ENCODE measurements around the gene EEF1B2.

The EEF1B2 gene

GRCh38 chr2:206127656-206128055 lies 32.0 kb upstream of the EEF1B2 start:
- no peak overlapping the region for H3K4me3 ChIP-seq (ENCODE audit: low read depth, low read length)
- no peak for TF ChIP-seq CTCF (IDR thresholded peaks at IDR 0.05; ENCODE audit: low read depth, low read length)

GRCh38 chr2:206143451-206143850 lies 16.2 kb upstream of the EEF1B2 start:
- no peak overlapping the region for H3K4me3 ChIP-seq (ENCODE audit: low read depth, low read length)
- no peak for TF ChIP-seq CTCF (IDR thresholded peaks at IDR 0.05; ENCODE audit: low read depth, low read length)

GRCh38 chr2:206144383-206144782 lies 15.3 kb upstream of the EEF1B2 start:
- no peak overlapping the region for H3K4me3 ChIP-seq (ENCODE audit: low read depth, low read length)

GRCh38 chr2:206145665-206146064 lies 14.0 kb upstream of the EEF1B2 start:
- no peak overlapping the region for H3K4me3 ChIP-seq (ENCODE audit: low read depth, low read length)
- TF ChIP-seq CTCF (IDR thresholded peaks at IDR 0.05; ENCODE audit: low read depth, low read length): no peak

More at GRCh38 chr2:206144383-206144782, 15.3 kb upstream of the EEF1B2 start:
- no peak for TF ChIP-seq CTCF (IDR thresholded peaks at IDR 0.05; ENCODE audit: low read depth, low read length)

GRCh38 chr2:206149330-206149729 lies 10.4 kb upstream of the EEF1B2 start:
- no peak overlapping the region for H3K4me3 ChIP-seq (ENCODE audit: low read depth, low read length)
- TF ChIP-seq CTCF (IDR thresholded peaks at IDR 0.05; ENCODE audit: low read depth, low read length): no peak

GRCh38 chr2:206150168-206150567 lies 9.5 kb upstream of the EEF1B2 start:
- H3K4me3 ChIP-seq (ENCODE audit: low read depth, low read length): no peak overlapping the region
- TF ChIP-seq CTCF (IDR thresholded peaks at IDR 0.05; ENCODE audit: low read depth, low read length): no peak

GRCh38 chr2:206150631-206151030 lies 9.1 kb upstream of the EEF1B2 start:
- no peak for TF ChIP-seq CTCF (IDR thresholded peaks at IDR 0.05; ENCODE audit: low read depth, low read length)

More at GRCh38 chr2:206150631-206151030, 9.1 kb upstream of the EEF1B2 start:
- no peak overlapping the region for H3K4me3 ChIP-seq (ENCODE audit: low read depth, low read length)

Measured in WI38 (cell line).